ENCODE measurements around the gene MTMR11.
A peak's percentile ranks its signal among the peaks of the same experiment; 100 is the strongest.

The MTMR11 gene

GRCh38 chr1:149915429-149916192, 21.1 kb downstream of the MTMR11 start:
- H3K27ac ChIP-seq, result no peak overlapping the region
- no peak for TF ChIP-seq CTCF (conservative IDR thresholded peaks at IDR 0.05)

- H3K27ac ChIP-seq, result no peak overlapping the region
- no peak for TF ChIP-seq CTCF (conservative IDR thresholded peaks at IDR 0.05)
These were observed 22.1 kb downstream of the MTMR11 start for GRCh38 chr1:149914545-149914944.

GRCh38 chr1:149906570-149907075, 30.1 kb downstream of the MTMR11 start:
- TF ChIP-seq CTCF (conservative IDR thresholded peaks at IDR 0.05), result no peak
- H3K27ac ChIP-seq, result no peak overlapping the region

GRCh38 chr1:149903836-149904491, 32.7 kb downstream of the MTMR11 start:
- no peak for TF ChIP-seq CTCF (conservative IDR thresholded peaks at IDR 0.05)
- H3K27ac ChIP-seq, result no peak overlapping the region

GRCh38 chr1:149899460-149900284, 37.0 kb downstream of the MTMR11 start, which contains the start of gene BOLA1:
TSS of gene BOLA1 (plus strand) at chr1:149899568. CDS start at chr1:149900060, 492 bp downstream.
- H3K27ac ChIP-seq, result peak within 1 kb of the TSS; percentile 60
- no peak for TF ChIP-seq CTCF (conservative IDR thresholded peaks at IDR 0.05)

GRCh38 chr1:149896575-149896974, 40.1 kb downstream of the MTMR11 start:
- no peak overlapping the region for H3K27ac ChIP-seq
- TF ChIP-seq CTCF (conservative IDR thresholded peaks at IDR 0.05), result no peak

GRCh38 chr1:149888999-149889289, 47.7 kb downstream of the MTMR11 start:
- peak overlapping the region; percentile 90 for H3K27ac ChIP-seq
- no peak for TF ChIP-seq CTCF (conservative IDR thresholded peaks at IDR 0.05)

All from VCaP (cell line).